ENCODE measurements around the gene ASPG. TPM values are rescaled to one million over a fixed set of nuclear protein-coding genes. Genes with fewer than 3 reads are reported as not detected.

The ASPG gene
- total and polyA plus RNA-seq, 2 of the 13 experiments (the other 11 are each of a cell fraction or from before 2014, with no cell fraction given): not detected

DNA sequence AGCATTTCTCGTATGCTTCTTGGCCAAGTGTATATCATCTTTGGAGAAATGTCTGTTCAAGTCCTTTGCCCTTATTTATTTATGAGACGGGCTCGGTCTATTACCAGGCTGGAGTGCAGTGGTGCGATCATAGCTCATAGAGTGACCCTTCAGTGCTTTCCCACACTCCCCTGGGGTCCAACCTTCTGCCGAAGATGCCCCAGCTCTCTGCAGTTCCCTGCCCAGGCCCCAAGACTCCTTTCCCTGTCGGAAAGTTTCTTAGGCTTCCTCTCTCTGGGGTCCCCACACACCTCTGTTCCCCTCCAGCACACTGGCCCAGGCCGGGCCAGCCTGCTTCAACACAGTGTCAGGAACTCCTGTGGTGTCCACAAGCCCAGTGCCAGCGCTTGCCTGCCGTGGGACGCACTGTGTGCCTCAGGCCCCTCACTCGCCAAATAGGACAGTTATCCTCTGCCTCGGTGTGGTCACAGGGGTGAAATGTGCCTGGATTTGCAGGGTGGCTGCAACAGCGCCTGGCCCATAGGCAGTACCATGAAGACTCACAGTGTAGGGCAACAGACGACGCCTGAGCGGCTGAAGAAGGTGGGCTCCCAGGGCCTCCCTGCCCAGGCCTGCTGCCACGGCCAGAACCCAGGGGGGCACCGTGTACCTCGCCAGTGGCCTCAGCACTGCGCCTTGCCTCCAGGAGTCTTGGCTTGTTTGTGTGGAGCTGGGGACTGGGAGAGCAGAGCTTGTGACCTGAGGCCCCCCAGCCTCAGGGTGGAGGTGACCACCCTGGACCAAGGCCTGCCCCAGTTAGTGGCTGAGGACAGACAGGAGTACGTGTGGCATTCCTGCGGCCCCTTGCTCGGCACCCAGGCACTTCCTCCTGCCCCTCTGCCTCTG, 4.9 kb upstream of the ASPG start:
- H3K9me3 ChIP-seq (ENCODE audit: low read length): no peaks in the 10 kb centered on the region
- no peak overlapping the region for H3K4me2 ChIP-seq (ENCODE audit: low read depth, low read length)
- intact Hi-C loops (cut with micrococcal nuclease; ENCODE audit: unreplicated experiment) (no loop called here), in situ Hi-C loops (cut with HindIII; ENCODE audit: extremely low pct_ligation_motif_present, low pct_unique_long_range_greater_than_20kb) (no loop called here)
- H3K4me3 ChIP-seq (replicated peaks in 1 of 3; ENCODE audit: insufficient read depth in 1 of 3, low read depth in 2 of 3, low read length in 3 of 3): no peak overlapping the region
- no peak overlapping the region for H3K27ac ChIP-seq (ENCODE audit: extremely low read length, insufficient read depth, low read length)
- no peaks in the 10 kb centered on the region for H3K79me2 ChIP-seq (ENCODE audit: insufficient read depth, low read length)
- ATAC-seq: no peak
- no TSS peak for BruUV-seq (replicated peaks)
- no peak overlapping the region for H3K9ac ChIP-seq (ENCODE audit: insufficient read depth, low read depth, low read length)
- ChIA-PET CTCF (ENCODE audit: low intra/inter-chr PET ratio, low total read pairs) (no interaction called here), POLR2A (no interaction called here)
- no peaks in the 10 kb centered on the region for H4K20me1 ChIP-seq (ENCODE audit: insufficient read depth, low read length)
- H3K36me3 ChIP-seq (replicated peaks in 1 of 2; ENCODE audit: control insufficient read depth in 1 of 2, insufficient read depth in 2 of 2, low read length in 2 of 2): no peaks in the 10 kb centered on the region
- no peak for FAIRE-seq
- WGBS (ENCODE audit: low lambda C conversion rate): 20% methylated on average over 15 of the region's 23 CpGs
- no peaks in the 10 kb centered on the region for H3K4me1 ChIP-seq (ENCODE audit: insufficient read depth, low read length)
- DNase-seq (ENCODE audit: low spot score): no peak
- H3K27me3 ChIP-seq (ENCODE audit: control insufficient read depth in 1 of 2, insufficient read depth in 2 of 2, low read length in 2 of 2): peaks cover 0 to 30% of the 10 kb centered on the region in 2 experiments; a peak in 4 of 5 replicates
- H2AFZ ChIP-seq (ENCODE audit: low read length): no peak overlapping the region
- no peak for TF ChIP-seq CSRNP1 (CRISPR knock-in tag; IDR thresholded peaks at IDR 0.05)
- TF ChIP-seq MEIS2 (CRISPR knock-in tag; IDR thresholded peaks at IDR 0.05): no peak
- TF ChIP-seq KLF15 (CRISPR knock-in tag; IDR thresholded peaks at IDR 0.05; ENCODE audit: borderline replicate concordance): no peak
- TF ChIP-seq ZNF770 (CRISPR knock-in tag; IDR thresholded peaks at IDR 0.05): no peak
- no peak for TF ChIP-seq ERF (CRISPR knock-in tag; IDR thresholded peaks at IDR 0.05)
- TF ChIP-seq, protein P1, sequence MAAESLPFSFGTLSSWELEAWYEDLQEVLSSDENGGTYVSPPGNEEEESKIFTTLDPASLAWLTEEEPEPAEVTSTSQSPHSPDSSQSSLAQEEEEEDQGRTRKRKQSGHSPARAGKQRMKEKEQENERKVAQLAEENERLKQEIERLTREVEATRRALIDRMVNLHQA (CRISPR knock-in tag; IDR thresholded peaks at IDR 0.05): no peak
- TF ChIP-seq RAD21 (CRISPR knock-in tag; IDR thresholded peaks at IDR 0.05): no peak
- TF ChIP-seq SMAD3 (CRISPR knock-in tag; IDR thresholded peaks at IDR 0.05): no peak
- no peak for TF ChIP-seq MXI1 (IDR thresholded peaks at IDR 0.05; ENCODE audit: borderline replicate concordance, low read depth, low read length)
- TF ChIP-seq, protein P2, sequence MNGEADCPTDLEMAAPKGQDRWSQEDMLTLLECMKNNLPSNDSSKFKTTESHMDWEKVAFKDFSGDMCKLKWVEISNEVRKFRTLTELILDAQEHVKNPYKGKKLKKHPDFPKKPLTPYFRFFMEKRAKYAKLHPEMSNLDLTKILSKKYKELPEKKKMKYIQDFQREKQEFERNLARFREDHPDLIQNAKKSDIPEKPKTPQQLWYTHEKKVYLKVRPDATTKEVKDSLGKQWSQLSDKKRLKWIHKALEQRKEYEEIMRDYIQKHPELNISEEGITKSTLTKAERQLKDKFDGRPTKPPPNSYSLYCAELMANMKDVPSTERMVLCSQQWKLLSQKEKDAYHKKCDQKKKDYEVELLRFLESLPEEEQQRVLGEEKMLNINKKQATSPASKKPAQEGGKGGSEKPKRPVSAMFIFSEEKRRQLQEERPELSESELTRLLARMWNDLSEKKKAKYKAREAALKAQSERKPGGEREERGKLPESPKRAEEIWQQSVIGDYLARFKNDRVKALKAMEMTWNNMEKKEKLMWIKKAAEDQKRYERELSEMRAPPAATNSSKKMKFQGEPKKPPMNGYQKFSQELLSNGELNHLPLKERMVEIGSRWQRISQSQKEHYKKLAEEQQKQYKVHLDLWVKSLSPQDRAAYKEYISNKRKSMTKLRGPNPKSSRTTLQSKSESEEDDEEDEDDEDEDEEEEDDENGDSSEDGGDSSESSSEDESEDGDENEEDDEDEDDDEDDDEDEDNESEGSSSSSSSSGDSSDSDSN (CRISPR knock-in tag; IDR thresholded peaks at IDR 0.05): no peak
- no peak for TF ChIP-seq ATRX (CRISPR knock-in tag; IDR thresholded peaks at IDR 0.05; ENCODE audit: borderline replicate concordance)
- no peak for TF ChIP-seq NAIF1 (CRISPR knock-in tag; IDR thresholded peaks at IDR 0.05; ENCODE audit: borderline replicate concordance)
- no peak for TF ChIP-seq MYC (CRISPR knock-in tag; IDR thresholded peaks at IDR 0.05; ENCODE audit: borderline replicate concordance)
- no peak for TF ChIP-seq JUND (CRISPR knock-in tag; IDR thresholded peaks at IDR 0.05)
- no peak for TF ChIP-seq KAT8 (CRISPR knock-in tag; IDR thresholded peaks at IDR 0.05)
- TF ChIP-seq ZNF253 (CRISPR knock-in tag; IDR thresholded peaks at IDR 0.05; ENCODE audit: borderline replicate concordance): no peak
- TF ChIP-seq NFE2L2 (IDR thresholded peaks at IDR 0.05; ENCODE audit: low read length): no peak

Data from HepG2 (cell line).